Erythroblast (primary cell): ENCODE measurements around the gene LRRC25.

ENCODE experiments used
- DNase-seq, 2 experiments: peaks; one replicate each; lab custom pipeline; 2025; lab: John Stamatoyannopoulos, UW
- GATA1 ChIP-seq: IDR thresholded peaks from 2 replicates; pipeline ENCODE4 v1.6.1; 2011; ENCODE audit warnings: low read depth, mild to moderate bottlenecking, control low read depth, low read length, moderate library complexity
- POLR2A ChIP-seq: IDR thresholded peaks from 2 replicates; pipeline ENCODE4 v1.6.1; 2011; ENCODE audit warnings: mild to moderate bottlenecking, low read length

The LRRC25 gene

DNA sequence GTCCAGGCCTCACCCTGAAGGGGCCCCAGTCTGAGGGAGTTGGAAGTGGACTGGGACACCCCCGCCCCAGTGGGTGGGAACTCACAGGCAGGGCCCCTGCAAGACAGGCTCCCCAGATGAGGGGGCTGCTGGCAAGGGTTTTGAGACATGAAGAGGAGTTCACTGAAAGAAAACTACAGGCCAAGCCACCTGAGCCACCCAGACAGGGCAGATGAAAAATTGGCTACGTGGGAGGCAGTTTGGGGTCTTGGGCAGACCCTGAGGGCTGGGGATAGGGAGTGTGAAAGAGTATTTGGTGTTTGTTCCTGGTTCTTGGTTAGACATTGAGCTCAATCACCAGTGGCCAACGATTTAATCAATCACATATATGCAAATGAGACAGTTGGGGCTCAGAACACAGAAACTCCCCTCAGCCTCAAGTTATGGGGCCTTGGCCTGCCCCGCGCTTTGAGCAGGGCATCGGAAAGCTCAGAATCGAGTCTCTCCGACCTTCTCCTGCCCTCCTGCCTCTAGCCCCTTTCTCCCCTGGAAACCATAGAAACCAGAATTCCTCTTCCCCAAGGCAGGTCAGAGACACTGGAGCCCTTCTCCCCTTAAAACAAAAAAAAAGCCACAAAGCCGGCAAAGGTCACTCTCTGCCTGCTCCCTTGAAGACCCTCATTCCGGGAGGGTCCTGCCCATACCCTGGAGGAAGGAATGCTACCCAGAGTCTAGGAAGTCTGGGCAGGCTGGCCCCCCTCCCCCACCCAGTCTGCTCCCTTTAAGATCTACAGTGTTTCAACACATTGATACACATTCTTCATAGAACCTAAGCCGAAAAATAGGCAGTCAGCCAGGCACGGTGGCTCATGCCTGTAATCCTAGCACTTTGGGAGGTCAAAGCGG, 41.8 kb upstream of the LRRC25 start:
- TF ChIP-seq POLR2A (no peak), GATA1 (no peak)
- peak in 1 of 2 experiments; percentile 53 for DNase-seq

DNA sequence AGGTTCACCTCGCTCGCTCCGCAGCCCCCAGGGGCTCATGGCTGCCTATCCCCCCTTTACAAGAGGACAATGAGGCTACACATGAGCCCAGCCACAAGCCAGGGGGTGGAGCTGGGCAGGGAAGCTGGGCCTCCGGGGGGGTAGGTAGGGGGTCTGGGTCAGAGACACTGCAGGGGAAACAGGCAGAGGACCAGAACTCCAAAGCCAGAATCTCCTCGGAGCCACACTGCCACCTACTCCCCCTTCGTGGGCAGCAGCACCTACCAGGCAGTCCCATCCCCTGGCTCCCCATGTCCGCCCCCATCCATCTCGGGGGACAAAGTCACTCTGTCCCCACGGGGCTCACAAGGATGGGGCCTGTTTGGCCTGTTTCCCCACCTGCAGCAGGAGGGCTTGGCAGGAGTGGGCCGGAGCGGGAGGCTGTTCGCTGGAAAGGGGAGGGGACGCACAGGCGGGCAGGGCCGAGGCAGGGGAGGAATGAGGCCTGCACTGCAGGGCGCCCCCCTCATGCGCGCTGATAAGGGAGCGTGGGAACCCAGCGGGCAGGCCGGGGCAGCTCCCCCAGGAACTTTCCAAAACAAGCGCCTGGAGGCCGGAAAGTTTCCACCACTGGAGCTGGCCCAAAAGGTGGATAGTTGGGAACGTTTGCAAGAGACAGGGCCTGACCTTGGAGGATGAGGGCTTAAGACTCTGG, 41.1 kb upstream of the LRRC25 start:
- DNase-seq: peak in 1 of 2 experiments; percentile 57
- TF ChIP-seq POLR2A (no peak), GATA1 (no peak)

DNA sequence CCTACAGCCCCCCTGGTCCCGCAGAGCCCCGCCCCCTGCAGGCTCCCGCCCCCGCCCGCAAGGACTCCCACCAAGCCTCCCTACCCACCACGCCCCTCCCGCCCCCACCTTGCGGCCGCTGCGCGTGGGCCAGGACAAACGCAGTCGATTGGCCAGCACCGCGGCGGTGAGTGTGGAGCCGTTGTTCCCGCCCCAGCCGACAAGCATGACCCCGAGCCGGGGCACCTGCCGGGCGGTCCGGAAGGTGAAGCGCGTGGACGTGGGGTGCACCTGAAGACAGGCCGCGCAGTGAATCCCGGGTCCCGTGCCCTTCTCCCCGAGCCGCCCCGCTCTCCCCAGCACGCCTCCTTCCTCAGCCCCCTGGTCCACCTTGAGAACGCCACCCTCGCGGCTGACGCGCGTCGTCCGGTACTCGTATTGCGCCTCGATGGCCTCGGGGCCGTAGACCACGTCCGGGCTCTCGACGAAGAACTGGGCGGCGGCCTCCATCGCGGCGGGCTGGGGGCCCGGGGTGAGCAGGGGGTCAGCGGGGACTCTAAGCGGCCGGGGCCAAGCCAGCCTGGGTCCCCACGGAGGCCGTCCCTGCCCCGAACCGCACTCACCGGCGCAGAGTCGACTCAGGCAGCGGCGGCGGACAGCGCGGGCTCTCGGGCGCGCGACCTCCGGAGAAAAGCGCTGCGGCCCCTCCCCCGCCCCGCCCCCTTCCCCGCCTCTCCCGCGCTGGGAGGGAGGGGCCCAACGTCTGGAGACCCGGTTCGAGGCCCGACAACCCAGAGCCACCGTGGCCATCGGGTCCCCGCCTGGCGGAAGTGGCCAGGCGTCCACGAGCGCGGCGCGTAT, 40.3 kb upstream of the LRRC25 start, which contains the start of gene ISYNA1:
ISYNA1 (minus strand) TSS at position 643 of the 840 bp plus-strand sequence; CDS start at position 489, 154 bp downstream.
- TF ChIP-seq POLR2A (no peak), GATA1 (no peak)
- peak; percentile 77 to 78 for DNase-seq

DNA sequence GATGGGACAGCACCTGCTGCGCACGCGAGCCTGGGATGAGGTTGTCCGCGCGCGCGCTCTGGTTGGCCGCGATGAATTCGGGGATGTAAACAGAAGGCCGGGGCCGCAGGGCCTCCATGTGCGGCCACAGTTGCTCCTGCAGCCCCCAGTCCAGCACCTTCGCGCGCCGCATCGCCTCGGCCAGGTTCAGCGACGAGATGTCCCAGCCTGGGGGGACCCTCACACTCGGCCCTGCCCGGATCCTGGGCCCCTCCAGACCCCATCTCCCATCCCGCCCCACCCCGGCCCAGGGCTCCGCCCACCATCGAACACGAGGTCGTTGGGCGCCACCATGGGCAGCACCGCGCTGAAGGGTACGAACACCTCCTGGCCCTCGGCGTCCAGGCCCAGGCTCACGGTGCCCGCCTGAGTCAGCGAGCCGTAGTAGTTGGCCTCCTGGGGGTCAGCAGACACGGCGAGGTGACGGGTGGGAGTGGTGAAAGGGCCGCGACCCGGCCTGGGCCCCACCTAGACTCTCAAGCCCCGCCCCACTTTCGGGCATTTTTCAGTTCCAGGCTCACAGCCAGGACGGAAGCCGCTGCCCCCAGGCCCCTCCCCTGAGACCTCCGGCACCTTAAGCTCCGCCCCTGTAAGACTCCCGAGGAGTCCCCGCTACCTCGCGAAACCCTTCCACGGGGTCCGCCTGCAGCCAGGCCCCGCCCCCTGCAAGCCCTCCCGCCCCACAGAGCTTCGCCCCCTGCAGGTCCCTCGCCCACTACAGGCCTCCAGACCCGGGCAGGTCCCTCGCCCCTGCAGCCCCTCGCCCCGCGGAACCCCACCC, 39.5 kb upstream of the LRRC25 start:
- TF ChIP-seq GATA1: no peak
- TF ChIP-seq POLR2A: no peak

DNA sequence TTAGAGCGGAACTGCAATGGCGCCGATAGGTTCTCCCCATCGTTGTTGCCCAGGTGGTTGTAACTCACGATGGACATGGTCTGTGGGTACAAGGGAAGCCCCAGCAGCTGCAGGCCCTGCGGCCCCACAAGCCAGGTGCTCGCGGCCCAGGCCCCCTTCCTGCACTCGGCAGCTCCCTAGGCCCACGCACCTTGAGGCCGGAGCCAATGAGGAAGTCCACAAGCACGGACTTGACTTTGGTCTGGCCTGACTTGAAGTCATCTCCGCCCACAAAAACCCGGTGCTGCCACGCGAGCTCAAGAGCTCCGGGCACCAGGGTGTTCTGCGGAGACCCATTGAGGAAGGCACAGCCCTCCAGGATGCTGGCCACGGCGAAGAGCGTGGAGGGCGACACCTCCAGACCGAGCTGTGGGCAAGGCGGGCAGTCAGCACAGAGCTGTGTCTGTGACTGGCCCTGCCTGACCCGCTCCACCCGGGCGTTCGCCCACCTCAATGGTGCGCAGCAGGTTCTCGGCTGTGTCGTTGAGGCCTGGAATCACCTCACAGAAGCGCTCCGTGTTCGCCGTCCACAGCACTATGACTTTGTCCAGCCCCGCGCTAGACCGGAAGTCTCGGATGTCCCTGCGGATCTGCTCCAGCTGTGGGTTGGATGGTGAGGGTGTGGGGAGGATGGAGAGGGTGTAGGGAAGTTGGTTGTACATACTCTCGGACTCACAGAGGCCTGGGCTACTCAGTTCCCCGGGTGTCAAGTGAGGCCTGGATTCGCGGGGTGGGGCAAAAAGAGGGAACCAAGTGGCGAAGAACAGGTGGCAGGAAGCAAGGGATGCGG, 38.6 kb upstream of the LRRC25 start:
- DNase-seq: no peak
- TF ChIP-seq GATA1: no peak
- TF ChIP-seq POLR2A: no peak

More for the DNA sequence above, 39.5 kb upstream of the LRRC25 start:
- DNase-seq: peak; percentile 86

DNA sequence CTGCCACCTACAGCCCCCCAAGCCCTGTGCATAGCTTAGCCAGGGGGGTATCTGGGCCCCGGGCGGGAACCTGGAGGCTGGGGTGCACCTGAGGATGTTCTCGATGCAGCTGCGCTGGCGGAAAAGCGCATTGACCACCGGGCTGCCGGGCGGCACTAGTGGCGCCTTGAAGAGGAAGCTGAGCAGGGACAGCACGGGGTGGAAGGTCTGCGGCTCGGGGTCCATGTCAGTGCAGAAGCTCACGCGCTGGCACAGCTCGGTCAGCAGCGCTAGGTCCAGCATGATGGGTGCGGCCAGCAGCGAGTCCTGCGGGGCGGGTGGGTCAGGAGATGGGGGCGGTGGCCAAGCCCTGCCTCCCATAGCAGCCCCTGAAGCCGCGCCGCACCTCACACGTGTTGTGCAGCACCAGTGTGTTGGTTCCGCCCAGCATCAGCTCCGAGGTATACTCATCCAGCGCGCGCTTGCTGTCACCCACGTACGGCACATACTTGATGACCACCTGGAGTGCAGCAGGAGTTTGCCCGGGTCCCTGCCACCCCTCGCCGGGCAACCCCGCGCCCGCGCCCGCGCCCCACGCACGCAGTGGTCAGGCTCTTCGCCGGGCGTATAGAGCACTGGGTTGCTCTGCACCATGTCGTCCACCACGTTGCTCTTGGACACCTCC, 37.9 kb upstream of the LRRC25 start:
- no peak for DNase-seq
- TF ChIP-seq GATA1 (no peak), POLR2A (no peak)

DNA sequence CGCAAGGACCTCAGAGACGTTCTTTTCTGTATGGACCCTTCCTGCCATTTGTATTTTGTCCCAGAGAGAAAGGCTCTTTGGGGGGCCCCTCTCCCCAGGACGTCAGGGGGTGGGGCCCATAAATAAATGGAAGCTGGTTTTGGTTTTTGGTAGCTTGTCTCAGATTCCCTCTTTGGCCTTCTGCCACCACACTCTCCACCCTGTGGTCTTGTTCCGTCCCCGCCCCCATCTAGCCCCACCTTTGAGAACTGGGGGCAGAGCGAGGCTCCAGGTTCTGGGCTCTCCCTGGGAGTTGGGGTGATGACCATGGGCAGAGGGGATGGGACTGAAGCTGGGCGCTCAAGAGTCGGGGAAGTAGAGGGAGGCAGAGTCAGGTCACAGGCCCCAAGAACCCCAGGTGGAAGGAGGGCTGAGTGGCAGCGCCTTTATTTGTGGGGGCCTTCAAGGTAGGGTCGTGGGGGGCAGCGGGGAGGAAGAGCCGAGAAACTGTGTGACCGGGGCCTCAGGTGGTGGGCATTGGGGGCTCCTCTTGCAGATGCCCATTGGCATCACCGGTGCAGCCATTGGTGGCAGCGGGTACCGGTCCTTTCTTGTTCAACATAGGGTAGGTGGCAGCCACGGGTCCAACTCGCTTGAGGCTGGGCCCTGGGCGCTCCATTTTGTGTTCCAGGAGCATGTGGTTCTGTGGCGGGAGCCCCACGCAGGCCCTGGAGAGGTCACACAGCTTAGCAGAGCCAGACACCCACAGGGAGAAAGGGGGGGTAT, 37.2 kb upstream of the LRRC25 start:
- no peak for DNase-seq
- TF ChIP-seq POLR2A (no peak), GATA1 (no peak)

DNA sequence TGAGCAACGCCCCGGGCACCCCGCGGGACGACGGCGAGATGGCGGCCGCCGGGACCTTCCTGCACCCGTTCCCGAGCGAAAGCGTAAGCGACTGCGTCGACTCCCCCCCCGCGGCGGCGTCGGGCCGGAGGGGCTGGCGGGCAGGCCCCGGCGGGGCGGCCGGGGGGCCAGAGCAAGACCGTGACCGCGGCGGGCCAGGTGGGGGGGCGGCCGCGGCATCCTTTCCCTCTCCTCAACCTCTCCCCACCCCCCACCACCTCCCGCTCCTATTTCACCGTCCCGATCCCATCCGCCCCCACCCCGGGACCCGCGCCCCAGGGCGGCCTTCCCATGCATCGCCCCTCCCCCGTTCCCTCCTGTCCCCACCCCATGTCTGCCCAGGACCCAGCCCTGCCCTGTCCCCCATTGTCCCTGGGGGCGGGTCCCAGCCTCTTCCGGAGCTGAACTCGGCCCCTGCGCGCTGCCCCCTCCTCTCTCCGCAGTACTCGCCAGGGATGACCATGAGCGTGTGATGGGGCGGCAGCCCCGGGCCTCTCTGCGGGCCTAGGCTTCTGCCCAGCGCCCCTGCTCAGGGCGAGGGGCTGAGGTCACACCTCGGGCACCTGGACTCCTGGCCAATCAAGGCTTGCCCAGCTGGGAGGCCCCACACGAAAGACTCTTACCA, 36.4 kb upstream of the LRRC25 start:
- no peak for DNase-seq
- TF ChIP-seq POLR2A (no peak), GATA1 (no peak)

DNA sequence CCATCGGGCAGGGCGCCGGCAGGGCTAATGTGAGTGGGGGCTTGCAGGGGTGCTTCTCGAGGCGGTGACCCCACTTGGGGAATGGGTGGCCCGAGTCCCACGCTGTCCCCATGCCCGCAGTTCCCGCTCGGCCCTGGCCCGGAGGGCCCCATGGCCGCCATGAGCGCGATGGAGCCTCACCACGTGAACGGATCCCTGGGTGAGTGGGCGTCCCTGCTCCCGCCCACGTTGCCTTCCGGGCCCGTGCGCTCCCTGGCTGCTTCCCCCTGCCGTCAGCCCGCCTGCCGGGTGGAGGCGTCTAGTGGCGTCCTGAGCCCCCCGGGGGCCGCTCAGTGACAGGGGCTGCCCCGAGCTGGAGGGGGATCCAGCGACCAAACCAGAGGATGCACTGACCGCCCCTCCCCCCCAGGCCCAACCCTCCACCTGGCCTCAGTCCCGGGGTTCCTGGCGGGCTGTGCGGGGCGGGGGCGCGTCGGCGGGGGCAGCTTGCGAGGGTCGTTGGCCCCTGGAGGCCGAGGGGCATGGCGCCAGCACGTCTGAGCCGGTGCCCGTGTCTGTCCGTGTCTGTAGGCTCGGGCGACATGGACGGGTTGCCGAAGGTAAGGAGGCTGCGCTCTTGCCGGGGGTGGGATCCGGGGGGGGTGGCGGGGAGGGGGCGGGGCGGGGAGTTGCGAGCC, 35.7 kb upstream of the LRRC25 start:
- DNase-seq: no peak

More for the DNA sequence above, 35.7 kb upstream of the LRRC25 start:
- no peak for TF ChIP-seq GATA1
- no peak for TF ChIP-seq POLR2A
